ENCODE data around the gene U2AF1L4.

Gene U2AF1L4

DNA sequence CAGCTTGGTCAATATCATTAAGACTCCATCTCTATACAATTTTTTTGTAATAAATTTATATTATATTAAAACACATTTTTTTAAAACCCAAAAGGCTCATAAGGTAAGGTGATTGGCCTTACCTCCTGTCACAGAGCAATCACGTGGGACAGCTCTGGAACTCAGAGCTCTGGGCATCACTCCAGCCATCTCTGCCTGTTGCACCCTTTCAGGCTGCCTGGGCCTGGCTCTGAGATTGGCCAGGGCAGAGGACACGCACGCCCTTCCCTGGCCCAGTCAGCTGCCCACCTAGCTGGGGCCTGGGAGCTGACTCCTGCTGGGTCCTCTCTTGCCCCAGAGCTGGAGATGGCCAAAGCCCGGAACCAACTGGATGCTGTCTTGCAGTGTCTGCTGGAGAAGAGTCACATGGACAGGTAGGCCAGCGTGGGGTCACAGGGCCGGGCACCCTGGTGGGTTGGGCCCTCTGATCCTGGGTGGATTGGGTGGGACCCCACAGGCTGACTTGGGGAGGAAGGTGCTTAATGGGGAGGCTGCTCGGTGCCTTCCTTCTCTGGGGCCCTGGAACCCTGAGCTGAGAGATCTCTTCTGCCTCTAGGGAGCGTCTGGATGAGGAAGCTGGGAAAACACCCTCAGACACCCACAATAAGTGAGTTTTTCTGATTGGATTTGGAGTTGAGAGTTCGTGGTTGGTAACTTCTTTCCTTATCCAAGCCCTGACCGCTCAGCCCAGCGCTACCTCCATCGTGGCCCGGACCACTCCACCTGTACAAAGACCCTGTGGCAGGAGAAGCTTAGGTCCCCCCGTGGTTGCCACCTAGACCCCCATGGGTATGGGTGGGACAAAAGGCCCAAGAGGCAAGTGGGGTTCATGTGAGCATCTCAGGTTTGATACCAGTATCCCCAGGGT, 6.9 kb upstream of the U2AF1L4 start:
- Histone ChIP-seq H3K36me3 (ENCODE audit: insufficient read depth, low read length) (no peaks in the 10 kb centered on the region; the same call in 1 of the 2 replicates), H3K9ac (ENCODE audit: insufficient read length) (no peak overlapping the region), H3K4me3 (no peak overlapping the region), H3K9me3 (ENCODE audit: low read depth, low read length) (no peaks in the 10 kb centered on the region), H3K27ac (no peak overlapping the region)
- no peak for DNase-seq (ENCODE audit: low read depth, low spot score)
- TF ChIP-seq POLR2AphosphoS5 (IDR thresholded peaks at IDR 0.05; ENCODE audit: borderline replicate concordance, low read depth, low read length) (no peak), EZH2 (IDR thresholded peaks at IDR 0.05) (no peak)

DNA sequence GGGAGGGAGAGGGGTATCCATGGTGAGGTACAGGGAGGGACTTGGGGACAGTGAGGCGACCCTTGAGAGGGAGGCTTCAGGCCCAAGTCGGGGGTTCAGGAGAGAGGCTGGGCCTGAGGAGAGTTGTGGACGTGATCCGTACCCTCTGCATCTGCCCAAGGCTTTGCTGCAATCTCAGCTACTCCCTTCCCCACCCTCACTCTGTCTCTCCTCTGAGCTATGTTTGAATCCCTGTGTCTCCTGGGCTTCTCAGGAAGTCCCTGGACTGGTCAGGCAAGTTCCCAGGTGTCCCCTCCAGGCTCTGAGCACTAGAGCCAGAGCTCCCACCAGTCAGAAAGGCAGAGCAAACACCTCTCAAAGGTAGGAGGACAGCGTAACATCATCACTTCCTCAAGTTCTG, 4.9 kb upstream of the U2AF1L4 start:
- Histone ChIP-seq H3K9me3 (ENCODE audit: low read depth, low read length) (no peaks in the 10 kb centered on the region), H3K36me3 (ENCODE audit: insufficient read depth, low read length) (no peaks in the 10 kb centered on the region; the same call in 1 of the 2 replicates), H3K4me3 (no peak overlapping the region), H3K27ac (no peak overlapping the region), H3K9ac (ENCODE audit: insufficient read length) (no peak overlapping the region)
- DNase-seq (ENCODE audit: low read depth, low spot score) = no peak
- TF ChIP-seq EZH2 (IDR thresholded peaks at IDR 0.05) (no peak), FOXP2 (optimal IDR thresholded peaks at IDR 0.05; ENCODE audit: control extremely low read depth, extremely low read length, insufficient read depth) (no peak), POLR2AphosphoS5 (IDR thresholded peaks at IDR 0.05; ENCODE audit: borderline replicate concordance, low read depth, low read length) (no peak)

DNA sequence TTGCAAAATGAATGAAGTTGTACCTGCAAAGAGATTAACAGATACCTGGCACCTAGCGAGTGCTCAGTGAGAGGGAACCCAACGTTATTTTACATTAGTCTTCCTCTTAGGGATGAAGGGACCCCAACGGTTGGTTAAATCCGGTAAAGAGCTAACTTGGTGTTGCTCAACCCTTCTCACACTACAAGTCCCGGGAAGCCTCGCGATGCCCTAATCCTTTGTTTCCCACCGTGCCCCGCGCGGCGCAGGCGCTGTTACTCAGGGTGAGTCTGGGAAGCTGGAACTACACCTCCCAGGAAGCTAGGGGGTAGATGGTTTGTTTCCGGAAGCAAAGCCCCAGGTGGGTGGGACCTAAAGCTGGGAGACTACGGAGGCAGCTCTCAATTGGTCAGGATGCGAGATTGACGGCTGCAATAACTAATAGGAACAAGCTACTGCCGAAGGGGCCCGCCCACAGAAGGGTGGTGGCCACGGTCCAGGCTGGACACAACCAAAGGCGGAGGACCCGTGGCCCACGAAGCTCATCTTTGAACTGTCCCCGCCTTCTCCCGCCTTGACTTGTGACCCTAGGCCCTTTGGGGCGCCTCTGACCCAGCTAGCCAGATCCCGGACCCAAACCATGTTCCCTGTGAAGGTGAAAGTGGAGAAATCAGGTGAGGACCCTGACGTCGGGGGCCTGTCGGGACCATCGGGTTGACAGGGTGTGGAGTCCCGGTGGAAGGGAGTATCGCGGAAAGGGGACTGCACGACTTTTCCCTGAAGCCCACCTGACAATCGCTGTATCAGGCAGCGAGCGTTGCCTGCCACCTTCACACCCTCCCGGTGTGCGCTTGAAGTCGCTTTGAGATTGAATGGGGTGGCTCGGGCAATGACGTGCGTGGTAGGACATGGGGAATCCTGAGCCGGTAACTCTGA, 3.1 kb upstream of the U2AF1L4 start, which contains the start of gene LIN37:
Gene LIN37 (plus strand): TSS at position 471 of the 915 bp plus-strand sequence. CDS start 149 bp downstream, at position 620.
- TF ChIP-seq FOXP2 (optimal IDR thresholded peaks at IDR 0.05; ENCODE audit: control extremely low read depth, extremely low read length, insufficient read depth) (no peak), EZH2 (IDR thresholded peaks at IDR 0.05) (no peak), POLR2AphosphoS5 (IDR thresholded peaks at IDR 0.05; ENCODE audit: borderline replicate concordance, low read depth, low read length) (peak; percentile 74)
- DNase-seq (ENCODE audit: low read depth, low spot score) = peak; percentile 98
- H3K36me3 ChIP-seq (ENCODE audit: insufficient read depth, low read length) = peaks cover 3% of the 10 kb centered on the region; the same call in 1 of the 2 replicates
- no peaks in the 10 kb centered on the region for H3K9me3 ChIP-seq (ENCODE audit: low read depth, low read length)
- H3K27ac ChIP-seq = peak within 1 kb of the TSS; percentile 37; the same call in 1 of the 2 replicates
- peak within 1 kb of the TSS; percentile 98 for H3K4me3 ChIP-seq
- peak within 1 kb of the TSS; percentile 91 for H3K9ac ChIP-seq (ENCODE audit: insufficient read length)

DNA sequence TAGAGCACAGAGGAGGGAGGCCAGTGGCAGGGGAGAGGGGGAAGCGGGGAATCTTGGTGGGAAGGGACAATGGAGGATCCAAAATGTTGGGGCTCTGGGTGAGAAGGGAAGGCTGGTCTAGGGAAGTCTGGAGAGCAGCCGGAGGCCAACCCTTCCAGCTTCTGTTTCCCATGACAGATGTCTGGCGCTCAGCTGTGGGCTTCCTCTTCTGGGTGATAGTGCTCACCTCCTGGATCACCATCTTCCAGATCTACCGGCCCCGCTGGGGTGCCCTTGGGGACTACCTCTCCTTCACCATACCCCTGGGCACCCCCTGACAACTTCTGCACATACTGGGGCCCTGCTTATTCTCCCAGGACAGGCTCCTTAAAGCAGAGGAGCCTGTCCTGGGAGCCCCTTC, 1.3 kb upstream of the U2AF1L4 start:
- Histone ChIP-seq H3K9ac (ENCODE audit: insufficient read length) (peak overlapping the region; percentile 81), H3K4me3 (peak overlapping the region; percentile 87), H3K36me3 (ENCODE audit: insufficient read depth, low read length) (peaks cover 3% of the 10 kb centered on the region; the same call in 1 of the 2 replicates), H3K27ac (no peak overlapping the region), H3K9me3 (ENCODE audit: low read depth, low read length) (no peaks in the 10 kb centered on the region)
- DNase-seq (ENCODE audit: low read depth, low spot score) = no peak
- TF ChIP-seq POLR2AphosphoS5 (IDR thresholded peaks at IDR 0.05; ENCODE audit: borderline replicate concordance, low read depth, low read length) = no peak

DNA sequence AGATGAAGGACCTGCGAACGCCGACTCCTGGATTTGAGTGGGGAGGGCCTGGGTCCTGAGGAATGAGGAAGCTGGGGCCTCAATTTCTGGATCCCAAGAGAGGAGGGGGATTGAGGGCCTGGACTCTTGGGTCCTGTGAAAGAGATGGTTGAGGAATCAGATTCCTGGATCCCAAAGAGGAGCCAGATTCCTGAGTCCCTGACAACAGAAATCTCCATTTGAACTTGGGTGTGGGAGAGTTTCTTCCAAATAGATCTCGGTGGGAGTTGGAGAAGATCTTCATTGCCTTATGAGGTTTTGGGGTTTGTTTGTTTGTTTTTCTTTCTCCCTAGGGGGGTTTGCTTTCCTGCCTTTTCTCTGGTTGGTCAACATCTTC, 857 bp upstream of the U2AF1L4 start:
- no peaks in the 10 kb centered on the region for H3K9me3 ChIP-seq (ENCODE audit: low read depth, low read length)
- peak overlapping the region; percentile 81 for H3K9ac ChIP-seq (ENCODE audit: insufficient read length)
- 0 out of 2 replicates have a peak overlapping the region, but pooled peaks have one; percentile 7 for H3K27ac ChIP-seq
- H3K4me3 ChIP-seq = peak overlapping the region; percentile 87
- DNase-seq (ENCODE audit: low read depth, low spot score) = no peak
- TF ChIP-seq POLR2AphosphoS5 (IDR thresholded peaks at IDR 0.05; ENCODE audit: borderline replicate concordance, low read depth, low read length) = no peak
- TF ChIP-seq EZH2 (IDR thresholded peaks at IDR 0.05) = no peak
- no peak for TF ChIP-seq FOXP2 (optimal IDR thresholded peaks at IDR 0.05; ENCODE audit: control extremely low read depth, extremely low read length, insufficient read depth)
- peaks cover 3% of the 10 kb centered on the region; the same call in 1 of the 2 replicates for H3K36me3 ChIP-seq (ENCODE audit: insufficient read depth, low read length)

DNA sequence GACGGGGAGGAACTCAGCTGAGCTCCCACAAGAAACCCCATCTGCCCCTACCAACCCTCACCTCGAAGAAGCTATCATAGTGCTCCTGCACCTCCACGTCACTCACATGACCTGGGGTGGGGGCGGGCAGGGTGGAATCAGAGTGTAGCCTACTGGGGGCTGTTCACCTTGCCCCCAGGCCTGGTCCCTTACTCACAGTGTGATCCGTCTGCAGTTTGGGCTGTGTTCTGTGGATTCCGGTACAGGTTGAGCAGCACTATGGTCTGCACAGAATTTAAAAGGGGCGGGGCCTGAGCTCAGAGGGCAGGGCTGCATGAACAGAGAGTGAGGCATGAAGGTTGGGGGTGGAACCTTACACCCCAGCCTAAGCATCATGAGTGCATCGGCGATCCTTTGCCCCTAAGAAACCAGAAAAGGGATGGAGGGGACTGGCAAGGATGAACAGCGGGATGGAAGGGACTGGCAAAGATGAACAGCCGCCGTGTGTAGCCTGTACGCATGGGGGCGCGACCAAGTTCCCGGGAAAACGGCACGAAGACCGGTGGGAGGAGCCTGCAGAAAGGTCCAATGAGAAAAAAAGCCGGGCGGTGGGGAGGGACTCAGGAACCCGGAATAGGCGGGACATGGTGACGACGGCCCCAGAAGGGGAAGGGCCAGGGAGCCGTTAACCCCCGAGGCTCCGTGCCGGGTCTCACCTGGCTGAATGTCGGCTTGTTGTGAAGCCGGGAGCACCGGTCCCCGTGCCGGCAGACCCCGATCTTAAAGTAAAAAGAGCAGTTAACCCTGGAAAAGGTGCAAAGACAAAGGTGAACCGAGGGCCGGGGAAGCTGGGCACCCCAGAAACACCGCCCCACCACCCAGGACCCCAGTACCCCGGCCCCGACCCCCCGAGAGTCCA, 539 bp downstream of the U2AF1L4 start:
- H3K36me3 ChIP-seq (ENCODE audit: insufficient read depth, low read length) = peaks cover 3% of the 10 kb centered on the region; the same call in 1 of the 2 replicates
- H3K27ac ChIP-seq = peak overlapping the region; percentile 100
- DNase-seq (ENCODE audit: low read depth, low spot score) = peak; percentile 72
- H3K9ac ChIP-seq (ENCODE audit: insufficient read length) = peak overlapping the region; percentile 99
- H3K4me3 ChIP-seq = peak overlapping the region; percentile 87
- TF ChIP-seq FOXP2 (optimal IDR thresholded peaks at IDR 0.05; ENCODE audit: control extremely low read depth, extremely low read length, insufficient read depth) (peak; percentile 27), POLR2AphosphoS5 (IDR thresholded peaks at IDR 0.05; ENCODE audit: borderline replicate concordance, low read depth, low read length) (peak; percentile 56), EZH2 (IDR thresholded peaks at IDR 0.05) (no peak)
- no peaks in the 10 kb centered on the region for H3K9me3 ChIP-seq (ENCODE audit: low read depth, low read length)

DNA sequence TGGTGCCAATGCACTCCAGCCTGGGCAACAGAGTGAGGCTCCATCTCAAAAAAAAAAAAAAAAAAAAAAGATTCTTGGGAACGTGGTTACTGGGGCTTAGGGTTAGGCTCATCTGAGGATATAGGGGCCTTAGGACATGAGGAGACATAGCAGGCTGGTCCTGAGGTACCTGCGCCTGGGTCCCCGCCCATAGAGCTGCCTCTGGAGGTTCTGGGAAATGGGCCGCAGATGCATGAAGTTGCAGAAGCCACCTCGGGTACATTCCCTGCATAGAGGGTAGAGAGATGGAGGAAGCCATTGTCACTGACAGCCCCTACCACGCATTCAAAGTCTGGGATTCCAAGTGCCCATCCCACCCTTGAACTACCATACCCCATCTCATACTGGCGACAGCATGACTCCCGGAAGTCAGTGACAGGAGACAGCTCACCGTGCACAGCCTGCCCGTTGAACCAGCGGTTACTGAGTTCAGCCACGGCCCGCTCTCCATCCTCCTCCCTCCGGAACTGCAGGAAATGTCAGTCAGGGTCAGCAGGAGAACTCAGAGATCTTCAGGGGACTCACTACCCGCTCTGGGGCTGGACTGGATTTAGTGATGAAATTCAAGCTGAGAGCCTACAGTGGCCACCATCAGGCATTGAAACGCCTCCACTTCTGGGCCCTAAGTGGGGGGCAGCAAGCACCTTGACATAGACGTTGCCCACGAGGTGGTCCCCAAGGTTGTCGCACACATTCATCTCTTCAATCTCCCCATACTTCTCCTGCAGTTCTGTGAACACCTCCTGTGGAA, 1.4 kb downstream of the U2AF1L4 start:
- H3K9ac ChIP-seq (ENCODE audit: insufficient read length) = no peak overlapping the region
- TF ChIP-seq POLR2AphosphoS5 (IDR thresholded peaks at IDR 0.05; ENCODE audit: borderline replicate concordance, low read depth, low read length) (no peak), FOXP2 (optimal IDR thresholded peaks at IDR 0.05; ENCODE audit: control extremely low read depth, extremely low read length, insufficient read depth) (no peak), EZH2 (IDR thresholded peaks at IDR 0.05) (no peak)
- no peaks in the 10 kb centered on the region for H3K9me3 ChIP-seq (ENCODE audit: low read depth, low read length)
- H3K4me3 ChIP-seq = peak overlapping the region; percentile 87
- DNase-seq (ENCODE audit: low read depth, low spot score) = no peak
- H3K27ac ChIP-seq = no peak overlapping the region
- H3K36me3 ChIP-seq (ENCODE audit: insufficient read depth, low read length) = peaks cover 5% of the 10 kb centered on the region; the same call in 1 of the 2 replicates
